Measurements from ENCODE around the gene CD200R1.

CD200R1 gene

GRCh38 chr3:112974894-112975293, at the start of gene CD200R1:
Gene CD200R1 (minus strand): TSS chr3:112975103. CDS start chr3:112974857, 246 bp downstream.
- DNase-seq, result no peak
- no peak for TF ChIP-seq CTCF (IDR thresholded peaks at IDR 0.05)
- Mint-ChIP-seq H3K4me3 (no peak within 1 kb of the TSS), H3K27me3 (ENCODE audit: low read depth, poor library complexity) (peaks cover 23% of the 10 kb centered on the region), H3K9me3 (no peaks in the 10 kb centered on the region), H3K36me3 (ENCODE audit: low read depth) (no peaks in the 10 kb centered on the region), H3K4me1 (no peaks in the 10 kb centered on the region), H3K27ac (no peak within 1 kb of the TSS)

GRCh38 chr3:113021471-113021870, 46.6 kb upstream of the CD200R1 start:
- Mint-ChIP-seq H3K4me1 (peaks cover 34% of the 10 kb centered on the region), H3K36me3 (ENCODE audit: low read depth) (peaks cover 16% of the 10 kb centered on the region), H3K27me3 (ENCODE audit: low read depth, poor library complexity) (peaks cover 2% of the 10 kb centered on the region), H3K27ac (no peak overlapping the region), H3K4me3 (no peak overlapping the region), H3K9me3 (peaks cover 8% of the 10 kb centered on the region)
- TF ChIP-seq CTCF (IDR thresholded peaks at IDR 0.05), result no peak
- no peak for DNase-seq

GRCh38 chr3:113019182-113020137, 44.6 kb upstream of the CD200R1 start:
- H3K36me3 Mint-ChIP-seq (ENCODE audit: low read depth), result peaks cover 36% of the 10 kb centered on the region
- peaks cover 2% of the 10 kb centered on the region for H3K27me3 Mint-ChIP-seq (ENCODE audit: low read depth, poor library complexity)
- H3K4me3 Mint-ChIP-seq, result peak overlapping the region; percentile 94
- peak; percentile 83 for DNase-seq
- peak overlapping the region; percentile 62 for H3K27ac Mint-ChIP-seq
- peaks cover 34% of the 10 kb centered on the region for H3K4me1 Mint-ChIP-seq
- H3K9me3 Mint-ChIP-seq, result peaks cover 8% of the 10 kb centered on the region
- no peak for TF ChIP-seq CTCF (IDR thresholded peaks at IDR 0.05)

GRCh38 chr3:113018536-113019181, 43.8 kb upstream of the CD200R1 start:
- Mint-ChIP-seq H3K27ac (peak overlapping the region; percentile 62), H3K4me3 (peak overlapping the region; percentile 94), H3K27me3 (ENCODE audit: low read depth, poor library complexity) (peaks cover 2% of the 10 kb centered on the region), H3K9me3 (peaks cover 3% of the 10 kb centered on the region), H3K36me3 (ENCODE audit: low read depth) (peaks cover 36% of the 10 kb centered on the region), H3K4me1 (peaks cover 34% of the 10 kb centered on the region)
- no peak for TF ChIP-seq CTCF (IDR thresholded peaks at IDR 0.05)
- DNase-seq, result no peak

- Mint-ChIP-seq H3K4me3 (no peak overlapping the region), H3K36me3 (ENCODE audit: low read depth) (peaks cover 62% of the 10 kb centered on the region), H3K9me3 (no peaks in the 10 kb centered on the region), H3K27me3 (ENCODE audit: low read depth, poor library complexity) (no peaks in the 10 kb centered on the region), H3K4me1 (peaks cover 13% of the 10 kb centered on the region), H3K27ac (no peak overlapping the region)
- TF ChIP-seq CTCF (IDR thresholded peaks at IDR 0.05), result no peak
- DNase-seq, result no peak
Observed at GRCh38 chr3:113013593-113013992, 38.7 kb upstream of the CD200R1 start.
